Measurements from ENCODE around the gene SLC2A8.

Gene SLC2A8

DNA sequence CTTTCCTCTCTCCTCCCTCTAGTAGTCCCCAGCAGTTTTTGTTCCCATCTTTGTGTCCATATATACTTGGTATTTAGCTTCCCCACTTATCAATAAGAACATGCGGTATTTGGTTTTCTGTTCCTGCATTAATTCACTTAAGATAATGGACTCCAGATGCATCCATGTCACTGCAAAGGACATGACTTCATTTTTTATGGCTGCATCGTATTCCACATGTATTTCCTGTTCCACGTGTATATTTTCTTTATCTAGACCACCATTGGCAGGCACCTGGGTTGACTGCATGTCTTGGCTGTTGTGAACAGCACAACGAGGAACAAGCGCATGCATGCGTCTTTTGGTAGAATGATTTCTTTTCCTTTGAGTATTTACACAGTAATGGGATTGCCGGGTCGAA is 33.4 kb downstream of the SLC2A8 start:
- no peak for DNase-seq (ENCODE audit: extremely low read depth, low read depth)
- TF ChIP-seq, protein P1, sequence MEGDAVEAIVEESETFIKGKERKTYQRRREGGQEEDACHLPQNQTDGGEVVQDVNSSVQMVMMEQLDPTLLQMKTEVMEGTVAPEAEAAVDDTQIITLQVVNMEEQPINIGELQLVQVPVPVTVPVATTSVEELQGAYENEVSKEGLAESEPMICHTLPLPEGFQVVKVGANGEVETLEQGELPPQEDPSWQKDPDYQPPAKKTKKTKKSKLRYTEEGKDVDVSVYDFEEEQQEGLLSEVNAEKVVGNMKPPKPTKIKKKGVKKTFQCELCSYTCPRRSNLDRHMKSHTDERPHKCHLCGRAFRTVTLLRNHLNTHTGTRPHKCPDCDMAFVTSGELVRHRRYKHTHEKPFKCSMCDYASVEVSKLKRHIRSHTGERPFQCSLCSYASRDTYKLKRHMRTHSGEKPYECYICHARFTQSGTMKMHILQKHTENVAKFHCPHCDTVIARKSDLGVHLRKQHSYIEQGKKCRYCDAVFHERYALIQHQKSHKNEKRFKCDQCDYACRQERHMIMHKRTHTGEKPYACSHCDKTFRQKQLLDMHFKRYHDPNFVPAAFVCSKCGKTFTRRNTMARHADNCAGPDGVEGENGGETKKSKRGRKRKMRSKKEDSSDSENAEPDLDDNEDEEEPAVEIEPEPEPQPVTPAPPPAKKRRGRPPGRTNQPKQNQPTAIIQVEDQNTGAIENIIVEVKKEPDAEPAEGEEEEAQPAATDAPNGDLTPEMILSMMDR (IDR thresholded peaks at IDR 0.05; ENCODE audit: low read depth, low read length), result no peak

DNA sequence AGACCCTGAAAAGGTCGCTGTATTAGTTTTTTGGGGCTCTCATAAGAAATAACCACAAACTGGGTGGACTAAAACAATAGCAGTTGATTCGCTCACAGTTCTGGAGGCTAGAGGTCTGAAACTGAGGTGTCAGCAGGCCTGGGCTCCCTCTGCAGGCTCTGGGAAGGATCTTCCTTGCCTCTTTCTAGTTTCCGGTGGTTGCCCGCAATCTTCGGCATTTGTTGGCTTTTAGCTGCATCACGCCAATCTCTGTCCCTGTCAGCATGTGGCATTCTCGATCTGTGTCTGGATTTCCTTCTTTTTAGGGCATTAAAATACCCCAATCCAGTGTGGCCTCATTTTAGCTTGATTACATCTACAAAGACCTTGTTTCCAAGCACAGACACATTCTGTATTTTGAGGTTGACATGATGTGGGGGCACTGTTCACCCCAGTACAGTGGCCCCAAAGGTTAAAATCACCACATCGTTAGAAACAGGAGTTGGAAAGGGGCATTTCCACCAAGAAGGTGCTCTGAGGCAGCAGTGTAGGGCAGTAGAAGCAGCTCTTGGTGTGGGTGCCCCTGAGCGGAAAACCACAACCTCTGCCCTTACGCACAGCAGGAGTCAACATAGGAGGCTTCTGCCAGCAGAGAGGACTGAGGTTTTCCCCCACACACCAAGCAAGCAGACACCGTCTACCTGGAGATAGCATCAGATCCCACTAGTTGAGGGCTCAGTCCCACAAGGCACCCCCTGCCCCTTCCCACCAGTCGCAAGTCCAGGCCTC is 40.7 kb downstream of the SLC2A8 start:
- no peak for DNase-seq (ENCODE audit: extremely low read depth, low read depth)
- TF ChIP-seq, protein P1 (IDR thresholded peaks at IDR 0.05; ENCODE audit: low read depth, low read length), result no peak

DNA sequence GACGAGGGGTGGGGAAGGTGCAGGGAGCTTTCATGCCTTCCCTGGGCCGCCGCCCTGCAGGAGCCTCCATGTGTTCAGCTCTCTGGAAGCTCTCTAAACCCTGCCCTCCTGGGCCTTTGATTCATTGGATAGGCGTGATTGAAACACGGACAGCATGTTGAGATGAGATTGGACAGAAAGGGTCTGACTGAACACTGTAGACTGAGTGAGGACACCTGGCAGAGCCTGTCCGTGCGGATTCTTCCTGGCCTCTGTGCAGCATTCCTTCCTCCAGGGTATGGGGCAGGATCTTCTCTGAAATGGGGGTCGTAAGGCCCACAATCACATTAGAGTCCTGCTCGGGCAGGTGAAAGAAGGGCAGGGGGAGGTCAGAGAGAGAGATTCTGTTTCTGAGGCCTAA is 41.4 kb downstream of the SLC2A8 start:
- no peak for DNase-seq (ENCODE audit: extremely low read depth, low read depth)
- TF ChIP-seq, protein P1 (IDR thresholded peaks at IDR 0.05; ENCODE audit: low read depth, low read length), result no peak

DNA sequence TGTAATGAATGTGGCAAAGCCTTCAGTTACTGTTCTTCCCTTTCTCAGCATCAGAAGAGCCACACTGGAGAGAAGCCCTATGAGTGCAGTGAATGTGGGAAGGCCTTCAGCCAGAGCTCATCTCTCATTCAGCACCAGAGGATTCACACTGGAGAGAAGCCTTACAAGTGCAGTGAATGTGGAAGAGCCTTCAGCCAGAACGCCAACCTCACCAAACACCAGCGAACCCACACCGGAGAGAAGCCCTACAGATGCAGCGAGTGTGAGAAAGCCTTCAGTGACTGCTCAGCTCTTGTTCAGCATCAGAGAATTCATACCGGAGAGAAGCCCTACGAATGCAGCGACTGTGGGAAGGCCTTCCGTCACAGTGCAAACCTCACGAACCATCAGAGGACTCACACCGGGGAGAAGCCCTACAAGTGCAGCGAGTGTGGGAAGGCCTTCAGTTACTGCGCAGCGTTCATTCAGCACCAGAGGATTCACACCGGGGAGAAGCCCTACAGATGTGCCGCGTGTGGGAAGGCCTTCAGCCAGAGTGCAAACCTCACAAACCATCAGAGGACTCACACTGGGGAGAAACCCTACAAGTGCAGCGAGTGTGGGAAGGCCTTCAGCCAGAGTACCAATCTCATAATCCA is 47.4 kb downstream of the SLC2A8 start:
- DNase-seq (ENCODE audit: extremely low read depth, low read depth), result no peak
- TF ChIP-seq, protein P1 (IDR thresholded peaks at IDR 0.05; ENCODE audit: low read depth, low read length), result no peak

DNA sequence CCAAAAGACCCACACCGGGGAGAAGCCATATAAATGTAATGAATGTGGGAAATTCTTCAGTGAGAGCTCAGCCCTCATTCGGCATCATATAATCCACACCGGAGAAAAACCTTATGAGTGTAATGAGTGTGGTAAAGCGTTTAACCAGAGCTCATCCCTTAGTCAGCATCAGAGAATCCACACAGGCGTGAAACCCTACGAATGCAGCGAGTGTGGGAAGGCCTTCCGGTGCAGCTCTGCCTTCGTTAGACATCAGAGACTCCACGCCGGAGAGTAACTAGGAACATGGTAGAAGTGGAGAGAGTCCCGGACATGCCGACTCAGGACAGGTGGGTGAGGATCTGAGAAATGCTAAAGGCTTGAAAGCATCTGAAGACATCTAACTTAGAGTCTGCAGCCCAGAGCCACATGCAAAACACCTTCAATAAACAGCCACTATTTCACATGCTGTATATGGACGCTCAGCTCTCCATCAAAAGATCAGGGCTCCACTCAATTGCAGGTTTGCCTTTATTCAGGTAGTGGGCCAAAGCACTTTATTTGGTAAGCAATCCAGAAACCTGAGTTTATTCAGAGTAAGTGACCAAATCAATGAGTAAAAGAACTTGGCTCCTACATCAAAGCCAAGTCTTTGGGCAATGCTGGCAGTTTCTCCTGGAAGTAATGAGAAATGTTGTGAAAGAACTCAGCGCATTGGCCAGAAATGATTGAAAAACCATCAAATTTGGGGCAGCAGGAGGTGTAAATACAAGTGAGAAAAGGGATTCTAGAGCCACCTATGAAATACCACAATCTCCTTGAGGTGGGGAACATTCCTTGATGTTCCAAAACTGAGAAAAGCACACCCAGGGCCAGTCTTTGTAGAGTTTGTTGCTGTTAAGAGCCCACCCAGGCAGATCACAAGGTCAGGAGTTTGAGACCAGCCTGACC is 48.2 kb downstream of the SLC2A8 start:
- TF ChIP-seq, protein P1 (IDR thresholded peaks at IDR 0.05; ENCODE audit: low read depth, low read length), result no peak
- DNase-seq (ENCODE audit: extremely low read depth, low read depth), result no peak

DNA sequence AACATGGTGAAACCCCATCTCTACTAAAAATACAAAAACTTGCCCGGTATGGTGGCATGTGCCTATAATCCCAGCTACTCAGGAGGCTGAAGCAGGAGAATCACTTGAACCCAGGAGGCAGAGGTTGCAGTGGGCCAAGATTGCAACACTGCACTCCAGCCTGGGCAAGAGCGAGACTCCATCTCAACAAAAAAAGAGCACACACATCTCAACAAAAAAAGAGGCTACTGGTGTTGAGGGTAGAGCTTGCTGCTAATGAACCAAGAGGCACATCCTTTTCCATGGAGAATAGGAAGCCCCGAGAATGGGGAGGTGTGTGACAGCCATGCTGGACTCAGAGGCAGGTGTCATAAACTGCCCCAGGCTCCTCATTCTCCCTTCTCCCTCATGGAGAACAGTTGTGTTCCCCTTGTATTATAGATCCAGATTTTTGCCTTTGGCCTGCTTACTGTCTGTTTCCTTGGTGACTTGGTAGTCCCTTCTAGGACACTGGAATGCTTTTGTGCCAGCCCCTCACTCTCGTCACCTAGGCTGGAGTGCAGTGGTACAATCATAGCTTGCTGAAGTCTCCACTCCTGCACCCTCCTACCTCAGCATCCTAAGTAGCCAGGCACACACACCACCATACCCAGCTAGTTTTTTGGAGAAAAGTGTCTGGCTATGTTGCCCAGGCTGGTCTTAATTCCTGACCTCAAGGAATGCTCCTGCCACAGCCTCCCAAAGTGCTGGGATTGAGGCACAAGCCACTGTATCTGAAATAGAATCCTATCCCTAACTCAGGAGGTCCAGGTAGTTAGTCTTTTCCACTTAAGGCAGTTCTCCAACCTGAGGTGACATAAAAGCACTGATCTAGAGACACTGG is 49.1 kb downstream of the SLC2A8 start:
- no peak for DNase-seq (ENCODE audit: extremely low read depth, low read depth)
- TF ChIP-seq, protein P1 (IDR thresholded peaks at IDR 0.05; ENCODE audit: low read depth, low read length), result no peak
